K562 (cell line): ENCODE data around the gene UTP11. TPM values are rescaled to one million over a fixed set of nuclear protein-coding genes. Genes with fewer than 3 reads are reported as not detected.
A peak's percentile ranks its signal among the peaks of the same experiment; 100 is the strongest.

Experiments used
- ADNP ChIP-seq: fragments of 200-800 bp; sonication (Bioruptor generic); IDR thresholded peaks from 2 replicates; pipeline ENCODE4 v1.6.1; 2016; ENCODE audit warnings: missing genetic modification characterization, missing compliant biosample characterization
- BRD9 ChIP-seq: fragments of 450-650 bp; IDR thresholded peaks from 2 replicates; pipeline ENCODE4 v1.6.1; 2018; ENCODE audit warnings: low read depth; ENCODE audit not compliant: partially characterized antibody
- C11orf30 ChIP-seq: fragments of 450-650 bp; IDR thresholded peaks from 2 replicates; pipeline ENCODE4 v1.6.1; 2016; ENCODE audit warnings: low read depth, mild to moderate bottlenecking
- CBX2 ChIP-seq: fragments of 200-600 bp; sonication (generic); IDR thresholded peaks from one replicate; pipeline ENCODE4 v1.6.1; 2012; ENCODE audit warnings: mild to moderate bottlenecking, low read length, inconsistent platforms; ENCODE audit not compliant: insufficient read depth, poor library complexity, severe bottlenecking
- ELF1 ChIP-seq: fragments of 200-800 bp; sonication (Bioruptor generic); IDR thresholded peaks from 2 replicates; pipeline ENCODE4 v1.6.1; 2016; ENCODE audit warnings: missing genetic modification characterization, missing compliant biosample characterization
- ERF ChIP-seq: fragments of 450-650 bp; formaldehyde crosslinking; IDR thresholded peaks from 2 replicates; pipeline ENCODE4 v1.4.0; 2020; ENCODE audit warnings: mild to moderate bottlenecking, mixed read lengths
- ESRRA ChIP-seq: fragments of 450-650 bp; IDR thresholded peaks from 2 replicates; pipeline ENCODE4 v1.6.1; 2014; ENCODE audit warnings: low read depth, mild to moderate bottlenecking, moderate library complexity, borderline replicate concordance
- ETV1 ChIP-seq: fragments of 450-650 bp; conservative IDR thresholded peaks from 2 replicates; pipeline ENCODE4 v1.6.1; 2016; ENCODE audit warnings: missing genetic modification characterization, control low read depth, low read depth, missing compliant biosample characterization
- GABPA ChIP-seq: fragments of 200-800 bp; sonication (Bioruptor generic); conservative IDR thresholded peaks from 2 replicates; pipeline ENCODE4 v1.6.1; 2016; ENCODE audit warnings: low read depth, missing genetic modification characterization, missing compliant biosample characterization
- HDAC2 ChIP-seq: fragments of 450-650 bp; IDR thresholded peaks from 2 replicates; pipeline ENCODE4 v1.6.1; 2016; ENCODE audit warnings: mild to moderate bottlenecking
- KDM1A ChIP-seq, 2 experiments: fragments of 450-650 bp; IDR thresholded peaks; 2 replicates each; pipeline ENCODE4 v1.6.1; 2016; ENCODE audit warnings: mild to moderate bottlenecking in 2 of 2
- MAZ ChIP-seq, 2 experiments: fragments of 450-650 bp in 1 of 2; sonication (generic) in 1 of 2; formaldehyde crosslinking; IDR thresholded peaks in 1 of 2; conservative IDR thresholded peaks in 1 of 2; 2 replicates each; pipeline versions ENCODE4 v1.4.0 to v1.5.0; 2020; ENCODE audit warnings: mild to moderate bottlenecking in 1 of 2, missing genetic modification reagents in 1 of 2
- MYNN ChIP-seq, 2 experiments: sonication (generic); formaldehyde crosslinking in 1 of 2; IDR thresholded peaks; 2 replicates each; pipeline versions ENCODE4 v1.5.0 to v1.6.1; 2016 to 2020; ENCODE audit warnings: antibody characterized with exemption in 1 of 2, missing genetic modification reagents in 1 of 2
- POLR2AphosphoS2 ChIP-seq: IDR thresholded peaks from 2 replicates; pipeline ENCODE4 v1.6.1; 2012; ENCODE audit warnings: low read length, improper control_type of control experiment
- RB1 ChIP-seq: fragments of 450-650 bp; IDR thresholded peaks from 2 replicates; pipeline ENCODE4 v1.6.1; 2017; ENCODE audit warnings: low read depth, mild to moderate bottlenecking
- SIN3B ChIP-seq: fragments of 450-650 bp; IDR thresholded peaks from 2 replicates; pipeline ENCODE4 v1.6.1; 2017; ENCODE audit warnings: low read depth, mild to moderate bottlenecking, moderate library complexity
- SMAD1 ChIP-seq: fragments of 150-350 bp; IDR thresholded peaks from 2 replicates; pipeline ENCODE4 v1.6.1; 2014; ENCODE audit warnings: low read length, low read depth; ENCODE audit not compliant: partially characterized antibody
- SRF ChIP-seq, 2 experiments: fragments of 250-450, 450-650 bp in 1 of 2; sonication (Bioruptor Pico) in 1 of 2; sonication (generic) in 1 of 2; formaldehyde crosslinking; IDR thresholded peaks; 2 replicates each; pipeline versions ENCODE4 v1.5.0 to v1.5.1; 2020 to 2022; ENCODE audit warnings: mild to moderate bottlenecking in 1 of 2, missing genetic modification reagents in 1 of 2
- SUPT5H ChIP-seq: fragments of 450-650 bp; IDR thresholded peaks from 2 replicates; pipeline ENCODE4 v1.6.1; 2016
- YY1 ChIP-seq, 3 experiments: IDR thresholded peaks; 2 replicates each; pipeline ENCODE4 v1.6.1; 2011; ENCODE audit warnings: low read length in 2 of 3, mild to moderate bottlenecking in 2 of 3, moderate library complexity in 2 of 3, borderline replicate concordance in 1 of 3, control low read depth in 1 of 3, low read depth in 1 of 3; ENCODE audit not compliant: insufficient read depth in 3 of 3, insufficient replicate concordance in 2 of 3, control insufficient read depth in 1 of 3, insufficient read length in 1 of 3; ENCODE audit errors: extremely low read depth in 1 of 3
- ZBTB7A ChIP-seq: IDR thresholded peaks from 2 replicates; pipeline ENCODE4 v1.6.1; 2011; ENCODE audit warnings: low read depth, mild to moderate bottlenecking, low read length, moderate library complexity, borderline replicate concordance; ENCODE audit not compliant: control insufficient read depth
- ZNF140 ChIP-seq: fragments of 250-450 bp; sonication (Bioruptor Pico); IDR thresholded peaks from 2 replicates; pipeline ENCODE4 v1.8.0; 2021; ENCODE audit warnings: moderate library complexity, mild to moderate bottlenecking, inconsistent platforms
- ZNF436 ChIP-seq: fragments of 250-450, 450-650 bp; sonication (Bioruptor Pico); formaldehyde crosslinking; IDR thresholded peaks from 2 replicates; pipeline ENCODE4 v1.7.0; 2020; ENCODE audit warnings: mild to moderate bottlenecking
- ZNF695 ChIP-seq: fragments of 450-650 bp; formaldehyde crosslinking; IDR thresholded peaks from 2 replicates; pipeline ENCODE4 v1.4.0; 2020; ENCODE audit warnings: mild to moderate bottlenecking, moderate library complexity
- polyA plus RNA-seq, 8 experiments: library from polyadenylated mRNA; depleted of rRNA in 4 of 8; stranded (reverse) in 5 of 8; unstranded in 3 of 8; fragments of >200 nt; fragmentation: Nextera tagmentation in 2 of 8; fragmentation: Illumina TruSeq in 1 of 8; extraction: Ambion mirVana in 2 of 8; extraction: Trizol in 1 of 8; gene quantifications; 2 replicates each; pipeline versions ENCODE4 v1.2.1 to v1.2.3, GENCODE V29; 2011 to 2014; ENCODE audit warnings: inconsistent platforms in 1 of 8, missing spikeins in 1 of 8
- total RNA-seq, 7 experiments: library from RNA; depleted of rRNA in 6 of 7; stranded (reverse); fragments of >200 nt in 6 of 7; fragmentation: Illumina TruSeq in 2 of 7; extraction: Trizol in 2 of 7; gene quantifications; 2 replicates each; pipeline versions ENCODE4 v1.2.1 to v1.2.3, GENCODE V29; 2011 to 2021; ENCODE audit warnings: low replicate concordance in 1 of 7
- TF ChIP-seq, protein P1 (sequence below): fragments of 450-650 bp; IDR thresholded peaks from 2 replicates; pipeline ENCODE4 v1.6.1; 2016
- TF ChIP-seq, protein P2 (sequence below): fragments of 200-800 bp; sonication (Bioruptor generic); IDR thresholded peaks from 2 replicates; pipeline ENCODE4 v1.6.1; 2017; ENCODE audit warnings: missing genetic modification characterization, missing compliant biosample characterization

UTP11 gene
- total and polyA plus RNA-seq, 9 of the 15 experiments (the other 6 are each of a cell fraction or from before 2014, with no cell fraction given): 91.1 to 378 (median 221) TPM

DNA sequence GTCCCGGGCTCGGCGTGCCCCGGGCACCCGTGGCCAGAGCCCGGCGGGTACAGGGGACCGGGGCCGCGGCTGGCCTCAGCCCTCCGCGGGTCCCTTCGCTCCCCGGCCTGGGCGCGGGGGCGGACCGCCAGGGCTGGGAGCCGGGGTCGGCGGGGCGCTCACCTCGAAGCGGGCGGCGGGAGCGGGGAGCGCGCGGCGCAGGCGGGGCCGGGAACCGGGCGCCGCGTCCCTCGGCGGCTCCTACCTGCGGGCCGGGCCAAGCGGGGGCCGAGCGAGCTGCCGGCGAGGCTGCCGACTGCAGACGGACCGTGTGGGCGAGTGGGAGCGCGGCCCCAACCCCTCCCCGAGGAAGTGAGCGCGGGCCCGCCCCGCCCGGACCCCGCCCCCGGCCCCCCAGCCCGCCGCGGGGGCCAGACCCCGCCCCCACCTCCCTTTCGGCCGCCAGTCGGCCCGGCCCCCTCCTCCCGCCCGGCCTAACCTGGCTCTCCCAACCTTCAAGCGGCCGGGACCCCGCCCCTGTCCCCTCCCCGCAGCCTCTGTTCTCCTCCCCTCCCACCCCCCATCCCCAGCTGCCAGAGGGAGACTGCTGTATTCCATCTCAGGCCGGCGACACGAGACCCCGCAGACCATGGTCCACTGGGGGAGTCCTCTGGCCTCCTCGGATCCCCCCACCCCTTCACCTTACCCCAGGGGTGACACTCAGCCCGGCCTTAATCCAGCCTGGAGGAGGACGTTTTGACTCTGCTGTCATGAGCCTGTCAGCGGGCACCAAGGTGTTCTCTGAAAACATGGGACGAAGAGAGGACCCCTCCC is 7.1 kb upstream of the UTP11 start, which contains the start of gene FHL3 (continued):
- TF ChIP-seq ZNF140 (CRISPR knock-in tag) (no peak), SIN3B (peak; percentile 51; the same call in 1 of the 2 replicates), BRD9 (peak; percentile 49), CBX2 (no peak), MYNN (IDR thresholded peaks at IDR 0.05) (no peak), MYNN (CRISPR knock-in tag; IDR thresholded peaks at IDR 0.05) (no peak), HDAC2 (no peak), ZNF695 (CRISPR knock-in tag) (no peak), GABPA (no peak), SMAD1 (peak; percentile 35), C11orf30 (no peak), ZNF436 (CRISPR knock-in tag) (no peak), ETV1 (tag) (no peak), RB1 (peak; percentile 86), MAZ (CRISPR knock-in tag; conservative IDR thresholded peaks at IDR 0.05 in 1 of 2, IDR thresholded peaks at IDR 0.05 in 1 of 2) (peak; percentile 41 to 76), SUPT5H (peak; percentile 56; the same call in 1 of the 2 replicates), ADNP (tag) (no peak), ERF (CRISPR knock-in tag) (peak; percentile 92; the same call in 1 of the 2 replicates), KDM1A (IDR thresholded peaks at IDR 0.05) (no peak), ZBTB7A (peak; percentile 93; the same call in 1 of the 2 replicates), SRF (CRISPR knock-in tag; IDR thresholded peaks at IDR 0.05) (no peak), YY1 (IDR thresholded peaks at IDR 0.05; ENCODE audit: borderline replicate concordance in 1 of 3, control insufficient read depth in 1 of 3, extremely low read depth in 1 of 3, insufficient read depth in 3 of 3, insufficient read length in 1 of 3, insufficient replicate concordance in 2 of 3, low read depth in 1 of 3, low read length in 2 of 3) (peak in 1 of 3 experiments; percentile 47), ESRRA (no peak), POLR2AphosphoS2 (no peak), ELF1 (tag) (no peak)
- TF ChIP-seq, protein P1, sequence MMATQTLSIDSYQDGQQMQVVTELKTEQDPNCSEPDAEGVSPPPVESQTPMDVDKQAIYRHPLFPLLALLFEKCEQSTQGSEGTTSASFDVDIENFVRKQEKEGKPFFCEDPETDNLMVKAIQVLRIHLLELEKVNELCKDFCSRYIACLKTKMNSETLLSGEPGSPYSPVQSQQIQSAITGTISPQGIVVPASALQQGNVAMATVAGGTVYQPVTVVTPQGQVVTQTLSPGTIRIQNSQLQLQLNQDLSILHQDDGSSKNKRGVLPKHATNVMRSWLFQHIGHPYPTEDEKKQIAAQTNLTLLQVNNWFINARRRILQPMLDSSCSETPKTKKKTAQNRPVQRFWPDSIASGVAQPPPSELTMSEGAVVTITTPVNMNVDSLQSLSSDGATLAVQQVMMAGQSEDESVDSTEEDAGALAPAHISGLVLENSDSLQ: peak; percentile 24; the same call in 1 of the 2 replicates
- TF ChIP-seq, protein P2, sequence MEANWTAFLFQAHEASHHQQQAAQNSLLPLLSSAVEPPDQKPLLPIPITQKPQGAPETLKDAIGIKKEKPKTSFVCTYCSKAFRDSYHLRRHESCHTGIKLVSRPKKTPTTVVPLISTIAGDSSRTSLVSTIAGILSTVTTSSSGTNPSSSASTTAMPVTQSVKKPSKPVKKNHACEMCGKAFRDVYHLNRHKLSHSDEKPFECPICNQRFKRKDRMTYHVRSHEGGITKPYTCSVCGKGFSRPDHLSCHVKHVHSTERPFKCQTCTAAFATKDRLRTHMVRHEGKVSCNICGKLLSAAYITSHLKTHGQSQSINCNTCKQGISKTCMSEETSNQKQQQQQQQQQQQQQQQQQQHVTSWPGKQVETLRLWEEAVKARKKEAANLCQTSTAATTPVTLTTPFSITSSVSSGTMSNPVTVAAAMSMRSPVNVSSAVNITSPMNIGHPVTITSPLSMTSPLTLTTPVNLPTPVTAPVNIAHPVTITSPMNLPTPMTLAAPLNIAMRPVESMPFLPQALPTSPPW (CRISPR knock-in tag): peak; percentile 98
